Hematopoietic multipotent progenitor cell treated with erythropoietin and hydrocortisone succinate and interleukin-3 and kit ligand, for 15 days (in vitro differentiated cells): ENCODE measurements around the gene C8A.

ENCODE experiments used
- DNase-seq: peaks from one replicate; pipeline ENCODE4 v3.0.0-alpha.2; 2015; ENCODE audit warnings: low spot score

Gene C8A

GRCh38 chr1:56966698-56966999 lies 112.1 kb downstream of the C8A start:
- no peak for DNase-seq

- no peak for DNase-seq
Observed at GRCh38 chr1:56967355-56967754, 112.8 kb downstream of the C8A start.
